ENCODE measurements around the gene SCN2B.

The SCN2B gene

DNA sequence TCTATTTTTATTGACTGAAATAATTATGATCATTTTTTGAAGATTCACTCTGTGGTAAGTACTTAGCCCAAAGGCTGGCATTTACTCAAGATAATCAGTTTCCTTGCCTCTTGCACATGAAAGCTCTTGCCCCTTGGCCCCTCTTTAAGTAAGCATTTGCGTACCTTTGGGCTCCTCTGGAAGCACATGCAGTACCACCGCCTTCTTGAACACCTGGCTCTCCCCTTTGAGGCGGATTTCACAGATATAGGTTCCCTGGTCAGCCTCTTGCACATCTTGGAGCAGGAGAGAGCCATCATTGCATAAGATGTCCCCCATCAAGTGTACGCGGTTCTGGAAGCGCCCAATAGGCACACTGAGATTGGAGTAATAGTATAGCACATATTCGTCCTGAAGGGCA lies 33.9 kb upstream of the SCN2B start:
- ChIA-PET POLR2A (ENCODE audit: low non-redundant PET) (no interaction called here), CTCF (no interaction called here)
- DNase-seq (ENCODE audit: low spot score): no peak
- no peak for TF ChIP-seq CTCF (conservative IDR thresholded peaks at IDR 0.05; ENCODE audit: low read depth)
- H3K27ac ChIP-seq: no peak overlapping the region

DNA sequence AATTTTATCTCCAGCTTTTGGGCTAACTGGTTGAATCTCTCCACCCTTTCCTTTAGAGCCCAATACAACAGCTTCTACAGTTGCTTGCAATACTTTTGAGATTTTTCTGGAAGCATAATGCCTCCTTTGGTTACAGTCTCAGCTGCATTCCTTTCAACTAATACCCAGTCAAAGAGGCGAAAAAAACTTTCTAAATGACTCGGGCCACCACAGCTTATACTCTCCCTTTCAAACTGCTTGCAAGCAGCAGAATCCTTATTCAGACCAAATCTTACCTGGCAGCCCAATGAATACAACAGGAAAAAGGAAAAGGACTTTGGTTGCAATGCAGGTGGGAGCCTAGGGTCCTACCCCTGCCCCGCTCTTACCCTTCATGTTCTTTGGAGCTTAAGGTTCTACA lies 32.6 kb upstream of the SCN2B start:
- CTCF ChIA-PET: interaction anchor here (1.9 kb wide), 1 partner anchor 11 kb away, joined by 8 read pairs; no protein-coding TSS in a partner anchor
- DNase-seq (ENCODE audit: low spot score): no peak
- POLR2A ChIA-PET (ENCODE audit: low non-redundant PET): no interaction called here

GRCh38 chr11:118207079-118207478 lies 30.6 kb upstream of the SCN2B start:
- H3K27ac ChIP-seq: no peak overlapping the region
- no peak for TF ChIP-seq CTCF (conservative IDR thresholded peaks at IDR 0.05; ENCODE audit: low read depth)
- no peak for DNase-seq (ENCODE audit: low spot score)
- POLR2A ChIA-PET (ENCODE audit: low non-redundant PET): no interaction called here
- CTCF ChIA-PET: interaction anchor here (1.9 kb wide), 1 partner anchor 9 kb away, joined by 8 read pairs; no protein-coding TSS in a partner anchor

More for the DNA sequence above, 32.6 kb upstream of the SCN2B start:
- TF ChIP-seq CTCF (conservative IDR thresholded peaks at IDR 0.05; ENCODE audit: low read depth): no peak
- H3K27ac ChIP-seq: no peak overlapping the region

GRCh38 chr11:118206391-118207031 lies 30.1 kb upstream of the SCN2B start:
- CTCF ChIA-PET: no interaction called here
- POLR2A ChIA-PET (ENCODE audit: low non-redundant PET): no interaction called here

GRCh38 chr11:118205606-118206378 lies 29.4 kb upstream of the SCN2B start:
- no peak for DNase-seq (ENCODE audit: low spot score)
- no peak for TF ChIP-seq CTCF (conservative IDR thresholded peaks at IDR 0.05; ENCODE audit: low read depth)
- CTCF ChIA-PET: no interaction called here
- no peak overlapping the region for H3K27ac ChIP-seq
- POLR2A ChIA-PET (ENCODE audit: low non-redundant PET): no interaction called here

More at GRCh38 chr11:118206391-118207031, 30.1 kb upstream of the SCN2B start:
- no peak for TF ChIP-seq CTCF (conservative IDR thresholded peaks at IDR 0.05; ENCODE audit: low read depth)
- DNase-seq (ENCODE audit: low spot score): no peak
- H3K27ac ChIP-seq: no peak overlapping the region

DNA sequence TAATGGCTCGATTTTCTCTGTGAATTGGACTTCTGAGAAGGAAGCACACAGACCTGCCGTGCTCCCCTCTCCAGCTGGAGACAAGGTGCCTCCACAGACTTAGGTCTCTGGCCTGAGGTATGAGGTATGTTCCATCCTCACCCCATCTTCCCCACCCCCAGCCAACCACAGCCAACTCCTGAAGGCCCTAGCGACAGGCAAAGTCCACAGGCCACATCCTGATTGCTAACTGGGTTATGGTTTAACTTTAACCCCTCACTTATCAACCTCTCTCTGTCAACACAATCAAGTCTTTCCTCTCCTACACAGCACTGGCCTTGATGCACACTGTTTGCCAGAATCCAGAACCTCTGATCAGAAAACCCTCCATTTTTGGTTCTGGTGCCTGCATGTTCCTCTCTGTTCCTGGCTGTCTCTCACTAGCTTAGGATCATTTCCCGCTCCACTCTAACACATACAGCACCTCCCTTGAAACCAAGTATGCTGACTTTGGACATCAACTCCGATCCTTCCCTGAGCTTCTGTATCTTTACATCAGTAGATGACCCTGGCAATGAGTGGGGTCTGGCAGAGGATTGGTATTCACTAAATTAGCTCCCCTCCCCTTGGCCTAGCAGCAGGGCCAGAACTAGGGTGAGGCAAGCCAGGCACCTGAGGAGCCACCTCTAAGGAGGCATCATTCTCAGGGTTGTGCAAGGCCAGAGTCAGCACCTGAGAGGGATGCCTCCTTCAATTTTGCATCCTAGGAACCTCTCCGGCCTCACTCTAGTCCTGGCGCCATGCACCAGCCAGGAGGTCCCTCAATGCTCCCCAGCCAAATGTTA lies 26.4 kb upstream of the SCN2B start:
- ChIA-PET CTCF (interaction anchor here (0.5 to 1.3 kb wide), 3 partner anchors 31 to 405 kb away, joined by 4 to 6 read pairs (median 4); partner anchors contain the start of gene PHLDB1), POLR2A (ENCODE audit: low non-redundant PET) (interaction anchor here (0.6 kb wide), 1 partner anchor 38 kb away, joined by 3 read pairs; no protein-coding TSS in a partner anchor)
- no peak overlapping the region for H3K27ac ChIP-seq
- DNase-seq (ENCODE audit: low spot score): no peak
- no peak for TF ChIP-seq CTCF (conservative IDR thresholded peaks at IDR 0.05; ENCODE audit: low read depth)

All from RWPE1 (cell line).